IMR-90 (cell line): ENCODE measurements around the gene PCGF3. TPM values are rescaled to one million over a fixed set of nuclear protein-coding genes. Genes with fewer than 3 reads are reported as not detected.

Experiments
- ATAC-seq: fragments of 200-7000 bp; cut with Tn5 transposase; 2 replicates; pipeline ENCODE4 v1.9.1; 2020; ENCODE audit warnings: low read depth, mild to moderate bottlenecking, moderate library complexity
- BruUV-seq: library from RNA; stranded (reverse); fragments of 400-500 nt; replicated peaks from 2 replicates; lab custom pipeline; 2021; lab: Mats Ljungman, UMichigan
- CTCF ChIA-PET: fragments of 300-600 bp; formaldehyde crosslinking; extraction: SDS; loops from one replicate; lab custom pipeline; 2021; ENCODE audit warnings: antibody characterized with exemption; lab: Yijun Ruan, JAX
- POLR2A ChIA-PET: fragments of 300-600 bp; sonication (Branson Sonifier 250); formaldehyde crosslinking; loops from one replicate; lab custom pipeline; 2022; ENCODE audit warnings: antibody characterized with exemption; ENCODE audit not compliant: unreplicated experiment; lab: Charles Lee
- DNase-seq: peaks from one replicate; pipeline ENCODE4 v3.0.0; 2013
- H2AFZ ChIP-seq: replicated peaks from 2 replicates; pipeline ENCODE3; 2013; ENCODE audit warnings: low read length, mild to moderate bottlenecking; ENCODE audit not compliant: poor library complexity
- H2AK5ac ChIP-seq: 2 replicates; pipeline ENCODE4 v1.6.1; 2013; ENCODE audit warnings: low read depth, low read length, inconsistent platforms
- H2AK9ac ChIP-seq: replicated peaks from 2 replicates; pipeline ENCODE3; 2013; ENCODE audit warnings: mild to moderate bottlenecking, low read depth, low read length, moderate library complexity; ENCODE audit not compliant: poor library complexity
- H2BK120ac ChIP-seq: 2 replicates; pipeline ENCODE4 v1.6.1; 2013; ENCODE audit warnings: low read depth, low read length, inconsistent platforms
- H2BK15ac ChIP-seq: 3 replicates; pipeline ENCODE4 v1.6.1; 2013; ENCODE audit warnings: low read depth, low read length, inconsistent platforms
- H2BK20ac ChIP-seq: 2 replicates; pipeline ENCODE4 v1.6.1; 2013; ENCODE audit warnings: low read depth, mild to moderate bottlenecking, inconsistent platforms, low read length, moderate library complexity
- H2BK5ac ChIP-seq: 2 replicates; pipeline ENCODE4 v1.6.1; 2013; ENCODE audit warnings: mild to moderate bottlenecking, low read depth, low read length, inconsistent platforms; ENCODE audit not compliant: poor library complexity, severe bottlenecking
- H3K14ac ChIP-seq: replicated peaks from 2 replicates; pipeline ENCODE4 v1.6.1; 2013; ENCODE audit warnings: low read depth, low read length, inconsistent platforms
- H3K18ac ChIP-seq: 2 replicates; pipeline ENCODE4 v1.6.1; 2013; ENCODE audit warnings: low read depth, low read length, control low read depth
- H3K23ac ChIP-seq: 2 replicates; pipeline ENCODE4 v1.6.1; 2013; ENCODE audit warnings: low read depth, low read length, inconsistent platforms
- H3K27ac ChIP-seq: 2 replicates; pipeline ENCODE4 v1.5.1; 2013; ENCODE audit warnings: mild to moderate bottlenecking, control low read depth, low read length; ENCODE audit not compliant: insufficient read depth
- H3K27me3 ChIP-seq: 2 replicates; pipeline ENCODE4 v1.6.1; 2013; ENCODE audit warnings: low read length; ENCODE audit not compliant: control insufficient read depth, insufficient read depth
- H3K36me3 ChIP-seq: 2 replicates; pipeline ENCODE4 v1.6.1; 2013; ENCODE audit warnings: low read length, mixed read lengths; ENCODE audit not compliant: control insufficient read depth, insufficient read depth
- H3K4ac ChIP-seq: 2 replicates; pipeline ENCODE4 v1.6.1; 2013; ENCODE audit warnings: low read depth, low read length, inconsistent platforms
- H3K4me1 ChIP-seq: 2 replicates; pipeline ENCODE4 v1.6.1; 2013; ENCODE audit warnings: low read length, mixed read lengths; ENCODE audit not compliant: control insufficient read depth, insufficient read depth
- H3K4me2 ChIP-seq: 2 replicates; pipeline ENCODE4 v1.6.1; 2013; ENCODE audit warnings: low read depth, mild to moderate bottlenecking, control low read depth, low read length, moderate library complexity
- H3K4me3 ChIP-seq: 2 replicates; pipeline ENCODE4 v1.5.1; 2013; ENCODE audit warnings: low read depth, mild to moderate bottlenecking, control low read depth, low read length, moderate library complexity; ENCODE audit not compliant: insufficient read depth
- H3K56ac ChIP-seq: 2 replicates; pipeline ENCODE4 v1.6.1; 2013; ENCODE audit warnings: low read length, inconsistent platforms; ENCODE audit not compliant: insufficient read depth; ENCODE audit errors: extremely low read depth
- H3K79me1 ChIP-seq, 2 experiments: 2 replicates each; pipeline ENCODE4 v1.6.1; 2013; ENCODE audit warnings: low read length in 2 of 2, inconsistent platforms in 1 of 2, low read depth in 1 of 2
- H3K9ac ChIP-seq: 2 replicates; pipeline ENCODE4 v1.6.1; 2013; ENCODE audit warnings: low read depth, low read length, control low read depth
- H3K9me1 ChIP-seq: 2 replicates; pipeline ENCODE4 v1.6.1; 2013; ENCODE audit warnings: low read length, inconsistent platforms; ENCODE audit not compliant: insufficient read depth
- H3K9me3 ChIP-seq: 2 replicates; pipeline ENCODE4 v1.6.1; 2013; ENCODE audit warnings: low read length; ENCODE audit not compliant: control insufficient read depth, insufficient read depth
- H4K20me1 ChIP-seq: 2 replicates; pipeline ENCODE4 v1.6.1; 2013; ENCODE audit warnings: low read length, inconsistent platforms; ENCODE audit not compliant: insufficient read depth
- H4K5ac ChIP-seq: 2 replicates; pipeline ENCODE4 v1.6.1; 2013; ENCODE audit warnings: mild to moderate bottlenecking, low read depth, low read length, control low read depth
- H4K8ac ChIP-seq, 2 experiments: 2 replicates each; pipeline ENCODE4 v1.6.1; 2013; ENCODE audit warnings: low read depth in 2 of 2, low read length in 2 of 2, control low read depth in 1 of 2, inconsistent platforms in 1 of 2
- H4K91ac ChIP-seq: 2 replicates; pipeline ENCODE4 v1.6.1; 2013; ENCODE audit warnings: low read depth, low read length, inconsistent platforms; ENCODE audit not compliant: insufficient read depth
- CHD1 ChIP-seq: IDR thresholded peaks from 2 replicates; pipeline ENCODE4 v1.6.1; 2012; ENCODE audit warnings: low read depth, low read length, improper control_type of control experiment
- FOS ChIP-seq: fragments of 150-350 bp; IDR thresholded peaks from 2 replicates; pipeline ENCODE4 v1.6.1; 2016; ENCODE audit warnings: low read depth, low read length
- NFE2L2 ChIP-seq: fragments of 150-350 bp; IDR thresholded peaks from 2 replicates; pipeline ENCODE4 v1.6.1; 2016; ENCODE audit warnings: low read depth, mild to moderate bottlenecking, low read length
- RFX5 ChIP-seq: IDR thresholded peaks from 2 replicates; pipeline ENCODE4 v1.8.0; 2012; ENCODE audit warnings: low read depth, mild to moderate bottlenecking, low read length, moderate library complexity
- WGBS, 2 experiments: methylation state at CpG; one replicate each; pipeline versions ENCODE4 v1.1.5 to v1.1.7; 2013; ENCODE audit warnings: missing lambda C conversion rate in 2 of 2; ENCODE audit not compliant: insufficient read length in 1 of 2; ENCODE audit errors: extremely low coverage in 2 of 2; 5-methylcytosine and 5-hydroxymethylcytosine counted together
- dilution Hi-C: fragments of 300-500 bp; cut with HindIII; formaldehyde crosslinking; loops from one replicate; pipeline ENCODE4 v1.14.3; 2018; ENCODE audit warnings: low sequenced_read_pairs; ENCODE audit not compliant: unreplicated experiment
- in situ Hi-C: fragments of 300-500 bp; cut with MboI; formaldehyde crosslinking; loops from 3 replicates; pipeline ENCODE4 v1.14.3; 2019; ENCODE audit warnings: low sequenced_read_pairs, inconsistent platforms, mixed read lengths
- intact Hi-C: fragments of 100-400 bp; cut with micrococcal nuclease; formaldehyde crosslinking; loops from 2 replicates; pipeline ENCODE4 v1.10.0; 2022
- polyA plus RNA-seq, 3 experiments: library from polyadenylated mRNA; depleted of rRNA; stranded (reverse); fragments of >200 nt; gene quantifications; 2 replicates each; pipeline ENCODE4 v1.2.3, GENCODE V29; 2012; ENCODE audit warnings: low replicate concordance in 1 of 3
- total RNA-seq: library from RNA; depleted of rRNA; stranded (reverse); fragments of >200 nt; gene quantifications from 2 replicates; pipeline ENCODE4 v1.2.3, GENCODE V29; 2012
- TF ChIP-seq, protein P1 (sequence below): conservative IDR thresholded peaks from 2 replicates; pipeline ENCODE4 v1.5.1; 2012; ENCODE audit warnings: mild to moderate bottlenecking, low read depth, low read length, improper control_type of control experiment
- TF ChIP-seq, protein P2 (sequence below): fragments of 150-350 bp; IDR thresholded peaks from 2 replicates; pipeline ENCODE4 v1.6.1; 2016; ENCODE audit warnings: low read depth, mild to moderate bottlenecking, low read length, moderate library complexity, borderline replicate concordance
- TF ChIP-seq, protein P3 (sequence below): fragments of 150-350 bp; IDR thresholded peaks from 2 replicates; pipeline ENCODE4 v1.6.1; 2017; ENCODE audit warnings: mild to moderate bottlenecking, antibody characterized with exemption, low read length, low read depth

The PCGF3 gene
- total and polyA plus RNA-seq, 2 of the 4 experiments (the other 2 are of a cell fraction) = 40.0 to 55.3 TPM

DNA sequence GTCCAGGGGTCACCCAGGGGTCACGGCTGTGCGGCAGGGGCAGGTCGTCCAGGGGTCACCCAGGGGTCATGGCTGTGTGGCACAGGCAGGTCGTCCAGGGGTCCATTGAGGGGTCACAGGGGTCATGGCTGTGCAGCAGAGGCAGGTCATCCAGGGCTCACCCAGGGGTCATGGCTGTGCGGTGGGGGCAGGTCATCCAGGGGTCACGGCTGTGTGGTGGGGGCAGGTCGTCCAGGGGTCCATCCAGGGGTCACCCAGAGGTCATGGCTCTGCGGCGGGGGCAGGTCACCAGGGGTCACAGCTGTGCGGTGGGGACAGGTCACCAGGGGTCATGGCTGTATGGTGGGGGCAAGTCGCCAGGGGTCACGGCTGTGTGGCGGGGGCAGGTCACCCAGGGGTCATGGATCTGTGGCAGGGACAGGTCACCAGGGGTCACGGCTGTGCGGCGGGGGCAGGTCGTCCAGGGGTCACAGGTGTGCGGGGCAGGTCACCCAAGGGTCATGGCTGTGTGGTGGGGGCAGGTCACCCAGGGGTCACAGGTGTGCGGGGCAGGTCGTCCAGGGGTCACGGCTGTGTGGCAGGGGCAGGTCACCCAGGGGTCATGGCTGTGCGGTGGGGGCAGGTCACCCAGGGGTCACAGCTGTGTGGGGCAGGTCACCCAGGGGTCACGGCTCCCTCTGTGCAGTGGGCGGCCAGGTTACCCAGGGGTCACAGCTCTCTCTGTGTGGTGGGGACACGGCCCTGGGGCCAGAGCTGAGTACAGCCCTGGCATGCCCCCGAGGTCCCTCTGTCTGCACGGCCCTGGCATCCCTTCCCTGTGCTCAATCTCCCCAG, 47.6 kb upstream of the PCGF3 start:
- Histone ChIP-seq H3K36me3 (no peaks in the 10 kb centered on the region), H3K14ac (no peak overlapping the region), H3K56ac (no peak overlapping the region), H4K91ac (no peak overlapping the region), H3K4me2 (no peak overlapping the region), H3K4ac (no peak overlapping the region), H4K5ac (no peak overlapping the region), H2AFZ (no peak overlapping the region), H3K23ac (no peak overlapping the region), H2BK5ac (no peak overlapping the region), H4K8ac (no peak overlapping the region), H3K27me3 (no peaks in the 10 kb centered on the region; the same call in 1 of the 2 replicates), H3K4me3 (no peak overlapping the region), H3K79me1 (no peaks in the 10 kb centered on the region), H4K20me1 (no peaks in the 10 kb centered on the region), H3K9ac (no peak overlapping the region), H2BK20ac (no peak overlapping the region), H3K27ac (no peak overlapping the region), H3K9me1 (no peaks in the 10 kb centered on the region), H2AK9ac (no peak overlapping the region), H3K9me3 (peaks cover 18% of the 10 kb centered on the region), H3K18ac (no peak overlapping the region), H3K4me1 (no peaks in the 10 kb centered on the region), H2AK5ac (no peak overlapping the region), H2BK15ac (no peak overlapping the region), H2BK120ac (no peak overlapping the region)
- BruUV-seq = no TSS peak
- dilution Hi-C loops = no loop called here
- TF ChIP-seq CHD1 (no peak), FOS (no peak), NFE2L2 (no peak), RFX5 (no peak)
- TF ChIP-seq, protein P1, sequence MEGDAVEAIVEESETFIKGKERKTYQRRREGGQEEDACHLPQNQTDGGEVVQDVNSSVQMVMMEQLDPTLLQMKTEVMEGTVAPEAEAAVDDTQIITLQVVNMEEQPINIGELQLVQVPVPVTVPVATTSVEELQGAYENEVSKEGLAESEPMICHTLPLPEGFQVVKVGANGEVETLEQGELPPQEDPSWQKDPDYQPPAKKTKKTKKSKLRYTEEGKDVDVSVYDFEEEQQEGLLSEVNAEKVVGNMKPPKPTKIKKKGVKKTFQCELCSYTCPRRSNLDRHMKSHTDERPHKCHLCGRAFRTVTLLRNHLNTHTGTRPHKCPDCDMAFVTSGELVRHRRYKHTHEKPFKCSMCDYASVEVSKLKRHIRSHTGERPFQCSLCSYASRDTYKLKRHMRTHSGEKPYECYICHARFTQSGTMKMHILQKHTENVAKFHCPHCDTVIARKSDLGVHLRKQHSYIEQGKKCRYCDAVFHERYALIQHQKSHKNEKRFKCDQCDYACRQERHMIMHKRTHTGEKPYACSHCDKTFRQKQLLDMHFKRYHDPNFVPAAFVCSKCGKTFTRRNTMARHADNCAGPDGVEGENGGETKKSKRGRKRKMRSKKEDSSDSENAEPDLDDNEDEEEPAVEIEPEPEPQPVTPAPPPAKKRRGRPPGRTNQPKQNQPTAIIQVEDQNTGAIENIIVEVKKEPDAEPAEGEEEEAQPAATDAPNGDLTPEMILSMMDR = no peak
- TF ChIP-seq, protein P2, sequence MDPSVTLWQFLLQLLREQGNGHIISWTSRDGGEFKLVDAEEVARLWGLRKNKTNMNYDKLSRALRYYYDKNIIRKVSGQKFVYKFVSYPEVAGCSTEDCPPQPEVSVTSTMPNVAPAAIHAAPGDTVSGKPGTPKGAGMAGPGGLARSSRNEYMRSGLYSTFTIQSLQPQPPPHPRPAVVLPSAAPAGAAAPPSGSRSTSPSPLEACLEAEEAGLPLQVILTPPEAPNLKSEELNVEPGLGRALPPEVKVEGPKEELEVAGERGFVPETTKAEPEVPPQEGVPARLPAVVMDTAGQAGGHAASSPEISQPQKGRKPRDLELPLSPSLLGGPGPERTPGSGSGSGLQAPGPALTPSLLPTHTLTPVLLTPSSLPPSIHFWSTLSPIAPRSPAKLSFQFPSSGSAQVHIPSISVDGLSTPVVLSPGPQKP = no peak
- TF ChIP-seq, protein P3, sequence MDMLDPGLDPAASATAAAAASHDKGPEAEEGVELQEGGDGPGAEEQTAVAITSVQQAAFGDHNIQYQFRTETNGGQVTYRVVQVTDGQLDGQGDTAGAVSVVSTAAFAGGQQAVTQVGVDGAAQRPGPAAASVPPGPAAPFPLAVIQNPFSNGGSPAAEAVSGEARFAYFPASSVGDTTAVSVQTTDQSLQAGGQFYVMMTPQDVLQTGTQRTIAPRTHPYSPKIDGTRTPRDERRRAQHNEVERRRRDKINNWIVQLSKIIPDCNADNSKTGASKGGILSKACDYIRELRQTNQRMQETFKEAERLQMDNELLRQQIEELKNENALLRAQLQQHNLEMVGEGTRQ = no peak
- CTCF ChIA-PET = no interaction called here
- intact Hi-C loops = no loop called here
- WGBS, 2 experiments = 72% methylated on average over 13 of the region's 27 CpGs; no CpG with 5 or more reads in 1 of the 2 experiments
- no peak for ATAC-seq
- in situ Hi-C loops = no loop called here
- no peak for DNase-seq
- POLR2A ChIA-PET = no interaction called here
